Esophagus muscularis mucosa (tissue), 4 donors: ENCODE results near the gene XAF1.

Experiments used
- EP300 ChIP-seq: sonication (generic); formaldehyde crosslinking; IDR thresholded peaks from one replicate; pipeline ENCODE4 v1.6.1; 2017; ENCODE audit warnings: antibody characterized with exemption
- POLR2A ChIP-seq: fragments of 450-650 bp; IDR thresholded peaks from one replicate; pipeline ENCODE4 v1.6.1; 2017; ENCODE audit warnings: antibody characterized with exemption, moderate library complexity, mild to moderate bottlenecking, low read depth
- TF ChIP-seq, protein P1 (sequence below), 3 experiments: fragments of 200-600 bp in 2 of 3; fragments of 450-650 bp in 1 of 3; sonication (generic) in 2 of 3; IDR thresholded peaks; one replicate each; pipeline ENCODE4 v1.5.1; 2017 to 2019; ENCODE audit warnings: antibody characterized with exemption in 3 of 3, mild to moderate bottlenecking in 2 of 3, moderate library complexity in 1 of 3

DNA sequence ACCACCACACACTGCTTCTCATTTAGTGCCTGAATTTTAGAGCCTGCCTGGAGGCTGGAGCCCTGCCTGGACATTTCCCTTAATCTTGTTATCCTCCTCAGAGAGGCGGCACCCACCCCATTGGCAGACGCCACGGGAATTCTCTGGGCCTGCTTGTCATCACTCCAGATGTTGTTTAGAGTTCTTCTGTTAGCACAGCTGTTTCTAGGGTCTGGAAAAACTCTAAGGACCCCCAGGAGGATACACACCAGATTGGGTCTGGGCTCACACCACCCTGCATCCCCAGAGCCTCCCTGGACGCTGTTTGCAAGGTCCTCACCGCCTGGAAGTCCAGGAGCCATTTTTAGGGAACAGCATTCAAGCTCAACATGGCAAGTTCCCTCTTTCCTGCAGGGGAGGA lies 565 bp upstream of the XAF1 start:
- TF ChIP-seq, protein P1, sequence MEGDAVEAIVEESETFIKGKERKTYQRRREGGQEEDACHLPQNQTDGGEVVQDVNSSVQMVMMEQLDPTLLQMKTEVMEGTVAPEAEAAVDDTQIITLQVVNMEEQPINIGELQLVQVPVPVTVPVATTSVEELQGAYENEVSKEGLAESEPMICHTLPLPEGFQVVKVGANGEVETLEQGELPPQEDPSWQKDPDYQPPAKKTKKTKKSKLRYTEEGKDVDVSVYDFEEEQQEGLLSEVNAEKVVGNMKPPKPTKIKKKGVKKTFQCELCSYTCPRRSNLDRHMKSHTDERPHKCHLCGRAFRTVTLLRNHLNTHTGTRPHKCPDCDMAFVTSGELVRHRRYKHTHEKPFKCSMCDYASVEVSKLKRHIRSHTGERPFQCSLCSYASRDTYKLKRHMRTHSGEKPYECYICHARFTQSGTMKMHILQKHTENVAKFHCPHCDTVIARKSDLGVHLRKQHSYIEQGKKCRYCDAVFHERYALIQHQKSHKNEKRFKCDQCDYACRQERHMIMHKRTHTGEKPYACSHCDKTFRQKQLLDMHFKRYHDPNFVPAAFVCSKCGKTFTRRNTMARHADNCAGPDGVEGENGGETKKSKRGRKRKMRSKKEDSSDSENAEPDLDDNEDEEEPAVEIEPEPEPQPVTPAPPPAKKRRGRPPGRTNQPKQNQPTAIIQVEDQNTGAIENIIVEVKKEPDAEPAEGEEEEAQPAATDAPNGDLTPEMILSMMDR (IDR thresholded peaks at IDR 0.05): no peak
- TF ChIP-seq EP300: no peak
- no peak for TF ChIP-seq POLR2A
